HK-2 (cell line): ENCODE data around the gene KIF7.
"Not testable (repeated sequence)": the region's sequence is repeated elsewhere in the genome, so short reads cannot be mapped to it uniquely, and the experiment has no call there.

Source experiments
- DNase-seq: peaks from one replicate; pipeline ENCODE4 v3.0.0-alpha.2; 2018; ENCODE audit not compliant: unreplicated experiment

The KIF7 gene, protein sequence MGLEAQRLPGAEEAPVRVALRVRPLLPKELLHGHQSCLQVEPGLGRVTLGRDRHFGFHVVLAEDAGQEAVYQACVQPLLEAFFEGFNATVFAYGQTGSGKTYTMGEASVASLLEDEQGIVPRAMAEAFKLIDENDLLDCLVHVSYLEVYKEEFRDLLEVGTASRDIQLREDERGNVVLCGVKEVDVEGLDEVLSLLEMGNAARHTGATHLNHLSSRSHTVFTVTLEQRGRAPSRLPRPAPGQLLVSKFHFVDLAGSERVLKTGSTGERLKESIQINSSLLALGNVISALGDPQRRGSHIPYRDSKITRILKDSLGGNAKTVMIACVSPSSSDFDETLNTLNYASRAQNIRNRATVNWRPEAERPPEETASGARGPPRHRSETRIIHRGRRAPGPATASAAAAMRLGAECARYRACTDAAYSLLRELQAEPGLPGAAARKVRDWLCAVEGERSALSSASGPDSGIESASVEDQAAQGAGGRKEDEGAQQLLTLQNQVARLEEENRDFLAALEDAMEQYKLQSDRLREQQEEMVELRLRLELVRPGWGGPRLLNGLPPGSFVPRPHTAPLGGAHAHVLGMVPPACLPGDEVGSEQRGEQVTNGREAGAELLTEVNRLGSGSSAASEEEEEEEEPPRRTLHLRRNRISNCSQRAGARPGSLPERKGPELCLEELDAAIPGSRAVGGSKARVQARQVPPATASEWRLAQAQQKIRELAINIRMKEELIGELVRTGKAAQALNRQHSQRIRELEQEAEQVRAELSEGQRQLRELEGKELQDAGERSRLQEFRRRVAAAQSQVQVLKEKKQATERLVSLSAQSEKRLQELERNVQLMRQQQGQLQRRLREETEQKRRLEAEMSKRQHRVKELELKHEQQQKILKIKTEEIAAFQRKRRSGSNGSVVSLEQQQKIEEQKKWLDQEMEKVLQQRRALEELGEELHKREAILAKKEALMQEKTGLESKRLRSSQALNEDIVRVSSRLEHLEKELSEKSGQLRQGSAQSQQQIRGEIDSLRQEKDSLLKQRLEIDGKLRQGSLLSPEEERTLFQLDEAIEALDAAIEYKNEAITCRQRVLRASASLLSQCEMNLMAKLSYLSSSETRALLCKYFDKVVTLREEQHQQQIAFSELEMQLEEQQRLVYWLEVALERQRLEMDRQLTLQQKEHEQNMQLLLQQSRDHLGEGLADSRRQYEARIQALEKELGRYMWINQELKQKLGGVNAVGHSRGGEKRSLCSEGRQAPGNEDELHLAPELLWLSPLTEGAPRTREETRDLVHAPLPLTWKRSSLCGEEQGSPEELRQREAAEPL (N-terminal part only)

DNA sequence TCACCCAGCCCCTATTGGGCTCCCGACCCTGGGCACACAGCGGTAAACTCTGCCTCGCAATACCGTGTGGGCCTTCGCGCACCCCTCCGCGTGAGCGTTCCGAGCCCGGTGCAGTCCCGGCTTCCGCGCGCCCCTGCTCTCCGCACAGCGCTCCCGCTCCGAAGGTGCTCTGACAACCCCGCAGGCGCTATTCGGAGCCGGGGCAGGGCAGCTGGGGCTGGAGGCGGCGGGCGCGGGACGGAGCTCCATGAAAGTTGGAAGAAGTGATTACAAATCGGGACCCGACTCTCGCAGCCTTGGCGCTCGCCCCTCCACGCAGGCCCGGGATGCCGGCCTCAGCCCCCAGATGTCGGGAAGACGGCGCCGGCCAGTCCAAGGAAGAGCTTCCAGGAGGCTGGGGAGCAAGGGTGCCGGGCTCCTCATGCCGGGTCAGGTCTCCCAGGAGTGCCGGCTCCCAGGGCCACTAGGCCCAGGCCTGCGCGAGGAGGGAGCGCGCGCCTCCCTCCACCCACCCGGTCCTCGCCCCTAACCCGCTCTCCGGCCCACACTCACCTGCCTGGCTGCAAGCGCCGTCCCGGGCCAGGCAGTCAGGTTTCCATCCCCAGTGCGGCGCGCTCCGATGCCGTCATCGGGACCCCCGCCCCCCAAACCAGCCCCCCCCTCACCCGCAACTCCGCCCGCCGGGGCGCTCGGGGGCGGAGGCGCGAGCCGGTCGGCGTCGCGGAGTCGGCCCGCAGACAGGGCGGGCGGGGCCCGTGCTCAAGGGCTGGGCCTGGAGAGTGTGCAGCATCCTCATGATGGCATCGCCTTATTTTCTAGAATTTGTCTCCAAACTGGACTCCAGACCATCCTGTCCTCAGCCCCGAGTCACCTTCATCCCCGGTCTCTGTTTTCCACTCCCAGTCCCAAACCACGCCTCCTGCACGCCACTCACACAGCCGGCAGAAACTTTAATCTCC lies at the start of gene KIF7:
TSS of gene KIF7 (minus strand) at position 621 of the 959 bp plus-strand sequence. CDS start 2,537 bp downstream, outside the sequence.
- peak; percentile 28 for DNase-seq

DNA sequence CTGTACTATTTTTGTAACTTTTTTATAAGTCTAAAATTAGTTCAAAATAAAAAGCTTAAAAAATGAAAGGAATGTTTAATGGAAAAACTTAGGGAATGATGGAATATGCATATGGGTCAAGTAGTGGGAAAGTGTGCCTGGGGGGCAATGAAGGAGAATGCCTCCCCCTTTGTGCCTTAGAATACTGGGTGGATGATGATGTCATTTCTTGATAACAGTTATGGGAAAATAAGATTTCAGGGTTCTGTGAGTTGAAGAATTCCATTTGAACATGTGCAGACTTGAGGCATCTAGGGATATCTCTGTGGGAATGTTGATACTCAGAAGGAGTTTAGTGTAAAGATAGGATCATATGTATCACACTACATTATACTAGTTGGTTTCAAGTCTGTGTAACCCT lies 49.1 kb upstream of the KIF7 start:
- no peak for DNase-seq

DNA sequence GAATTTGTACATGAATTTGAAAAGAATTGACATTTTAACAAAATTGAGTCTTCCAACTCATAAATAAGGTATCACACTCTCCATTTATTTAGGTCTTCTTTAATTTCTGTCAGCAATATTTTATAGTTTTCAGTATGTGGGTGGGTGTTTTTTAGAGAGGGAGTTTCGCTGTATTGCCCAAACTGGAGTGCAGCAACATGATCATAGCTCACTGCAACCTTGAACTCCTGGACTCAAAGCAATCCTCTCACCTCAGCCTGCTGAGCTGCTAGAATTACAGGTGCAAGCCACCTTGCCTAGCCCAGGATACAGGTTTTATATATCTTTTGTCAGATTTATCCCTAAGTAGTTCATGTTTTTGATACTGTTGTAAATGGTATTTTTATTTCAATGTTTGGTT lies 39.9 kb upstream of the KIF7 start:
- no peak for DNase-seq

DNA sequence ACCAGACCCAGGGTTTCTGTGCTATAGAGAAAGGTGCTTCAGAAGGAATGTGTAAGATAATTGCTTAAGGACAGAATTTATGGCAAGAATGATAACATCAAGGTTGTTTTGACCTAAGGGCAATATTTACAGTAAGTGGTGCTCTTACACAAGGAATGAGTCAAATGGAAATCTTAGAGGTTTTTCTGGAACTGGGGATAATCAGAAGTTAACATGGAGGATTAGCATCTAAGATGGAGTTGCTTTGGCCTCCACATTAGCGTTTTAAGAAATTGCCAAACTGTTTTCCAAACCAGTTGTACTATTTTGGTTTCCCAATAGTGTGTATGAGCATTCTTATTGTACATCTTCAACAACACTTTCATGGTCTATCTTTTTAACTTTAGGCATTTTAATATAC lies 38.4 kb upstream of the KIF7 start:
- no peak for DNase-seq

DNA sequence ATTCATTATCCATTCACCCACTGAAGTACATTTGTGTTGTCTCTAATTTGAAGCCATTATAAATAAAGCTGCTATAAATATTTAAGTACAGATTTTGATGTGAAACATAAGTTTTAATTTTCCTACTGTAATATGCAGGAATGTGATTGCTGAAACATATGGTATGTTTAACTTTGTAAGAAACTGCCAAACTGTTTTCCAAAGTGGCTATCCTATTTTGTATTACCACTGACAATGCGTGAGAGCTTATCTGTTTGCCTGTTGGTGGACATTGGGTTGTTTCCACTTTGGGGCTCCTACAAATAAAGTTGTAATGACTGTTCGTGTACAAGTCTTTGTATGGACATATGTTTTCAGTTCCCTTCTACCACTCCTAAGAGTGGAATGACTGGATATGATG lies 37.8 kb upstream of the KIF7 start:
- no peak for DNase-seq

DNA sequence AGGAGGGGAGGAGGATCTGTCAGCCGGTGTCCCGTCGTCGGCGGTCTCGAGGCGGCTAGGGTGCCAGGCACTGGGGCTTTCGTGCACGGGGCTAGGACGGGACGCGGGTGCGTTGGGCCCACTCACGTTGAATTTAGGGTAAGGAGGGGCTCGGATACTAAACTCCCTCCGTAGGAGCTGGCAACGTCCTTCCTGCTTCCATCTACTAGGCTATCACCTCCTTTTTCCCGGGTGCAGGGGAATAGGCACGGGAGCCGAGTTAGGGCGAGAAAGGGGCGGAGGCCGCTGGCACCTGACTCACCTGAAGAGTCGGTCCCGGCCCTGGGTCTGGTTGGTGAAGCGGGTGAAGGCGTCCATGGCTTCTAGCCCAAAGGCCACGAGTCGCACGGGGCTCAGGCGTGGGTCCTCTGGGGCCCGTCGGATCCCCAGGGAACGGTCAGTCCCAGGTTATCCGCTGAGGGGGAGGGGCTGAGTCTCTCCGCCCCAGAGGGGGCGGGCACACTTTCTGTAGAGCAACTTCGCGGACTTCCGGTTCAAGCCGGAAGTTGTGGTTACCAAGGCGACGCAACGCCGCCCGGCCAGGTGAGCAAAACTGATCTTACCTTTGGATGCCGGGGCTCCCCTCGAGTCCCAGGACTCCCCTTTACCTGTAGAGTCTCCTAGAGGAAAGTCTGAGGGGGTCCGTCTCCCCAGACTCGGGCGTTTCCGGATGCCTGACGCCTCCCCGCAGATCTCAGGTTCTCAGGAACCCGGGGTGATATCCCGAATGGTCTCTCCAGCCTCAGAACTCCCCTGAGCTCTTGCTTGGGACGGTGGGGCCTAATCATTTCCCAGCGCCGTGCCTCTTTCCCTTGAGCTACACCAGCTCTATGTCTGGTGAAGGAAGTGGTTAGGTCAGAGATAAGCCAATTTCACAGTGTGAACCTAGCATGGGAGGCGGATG lies 35.3 kb upstream of the KIF7 start, which contains the start of the genes PEX11A and WDR93:
TSS of gene PEX11A (minus strand) at position 479 of the 943 bp plus-strand sequence. CDS start at position 357, 122 bp downstream.
TSS of gene WDR93 (plus strand) at position 536 of the 943 bp plus-strand sequence. CDS start 10,936 bp downstream, outside the sequence.
- peak; percentile 79 for DNase-seq

DNA sequence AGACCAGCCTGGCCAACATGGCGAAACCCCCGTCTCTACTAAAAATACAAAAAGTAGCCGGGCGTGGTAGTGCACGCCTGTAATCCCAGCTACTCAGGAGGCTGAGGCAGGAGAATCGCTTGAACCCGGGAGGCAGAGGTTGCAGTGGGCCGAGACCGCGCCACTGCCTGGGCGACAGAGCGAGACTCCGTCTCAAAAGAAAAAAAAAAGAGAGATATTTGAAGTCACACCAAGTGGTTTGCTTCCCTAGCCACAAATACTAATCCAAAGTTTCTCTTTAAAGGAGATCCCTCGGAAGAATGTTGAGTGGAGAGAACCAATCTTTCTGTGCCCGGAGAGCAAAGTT lies 34.6 kb upstream of the KIF7 start:
- not testable (repeated sequence) for DNase-seq

DNA sequence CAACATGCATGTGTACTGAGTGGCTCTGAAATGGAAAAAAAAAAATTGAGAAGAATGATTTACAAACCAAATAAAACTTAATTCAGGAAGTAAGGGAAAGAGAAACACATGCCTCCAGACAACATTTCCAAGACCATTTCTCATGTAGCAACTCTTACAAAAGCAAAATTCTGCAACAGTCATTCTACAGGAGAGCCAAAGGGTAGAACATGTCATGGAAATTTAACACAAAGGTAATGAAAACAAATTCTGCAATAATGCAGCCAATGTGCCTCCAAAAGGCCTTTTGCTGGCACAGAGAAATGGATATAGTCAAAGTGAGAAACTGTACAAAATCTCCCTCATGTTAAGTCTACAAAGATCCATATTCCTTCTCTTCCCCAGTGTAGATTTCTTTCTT lies 31.3 kb upstream of the KIF7 start:
- DNase-seq, result no peak

DNA sequence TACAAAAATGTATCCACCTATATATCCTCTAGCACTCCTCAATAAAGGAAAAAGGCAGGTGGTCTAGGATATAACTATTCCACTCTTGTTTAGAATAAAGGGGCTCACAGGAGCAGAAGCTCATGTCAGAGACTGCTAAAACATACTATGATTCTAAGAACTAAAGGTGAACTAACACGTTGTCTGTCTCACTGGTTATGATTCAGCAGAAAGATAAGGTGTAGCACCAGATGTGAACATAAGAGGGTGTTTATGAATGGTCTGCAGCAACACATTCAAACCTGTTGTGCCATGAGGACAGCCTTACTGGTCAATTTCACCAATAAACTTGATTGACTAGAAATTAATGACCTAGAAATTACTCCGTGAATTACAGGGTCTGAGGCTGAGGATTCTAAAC lies 30.7 kb upstream of the KIF7 start:
- no peak for DNase-seq

DNA sequence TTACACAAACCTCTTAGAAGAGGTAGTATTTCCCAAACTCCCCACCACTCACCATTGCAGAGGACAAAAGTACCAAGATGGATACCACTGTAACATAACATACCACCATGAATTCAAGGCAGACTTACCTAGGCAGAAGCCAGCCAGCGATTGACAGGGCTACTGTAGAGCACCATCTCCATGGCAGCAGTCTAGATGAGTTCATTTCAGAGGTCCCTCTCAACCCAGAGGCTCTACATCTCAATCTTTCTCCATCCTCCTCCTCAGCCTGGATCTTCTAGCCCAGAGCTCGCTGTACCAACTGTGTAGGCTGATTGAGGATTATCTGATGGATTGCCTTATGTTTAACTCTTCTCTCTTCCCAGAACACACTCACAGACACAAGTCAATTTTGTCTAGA lies 25.9 kb upstream of the KIF7 start:
- no peak for DNase-seq

DNA sequence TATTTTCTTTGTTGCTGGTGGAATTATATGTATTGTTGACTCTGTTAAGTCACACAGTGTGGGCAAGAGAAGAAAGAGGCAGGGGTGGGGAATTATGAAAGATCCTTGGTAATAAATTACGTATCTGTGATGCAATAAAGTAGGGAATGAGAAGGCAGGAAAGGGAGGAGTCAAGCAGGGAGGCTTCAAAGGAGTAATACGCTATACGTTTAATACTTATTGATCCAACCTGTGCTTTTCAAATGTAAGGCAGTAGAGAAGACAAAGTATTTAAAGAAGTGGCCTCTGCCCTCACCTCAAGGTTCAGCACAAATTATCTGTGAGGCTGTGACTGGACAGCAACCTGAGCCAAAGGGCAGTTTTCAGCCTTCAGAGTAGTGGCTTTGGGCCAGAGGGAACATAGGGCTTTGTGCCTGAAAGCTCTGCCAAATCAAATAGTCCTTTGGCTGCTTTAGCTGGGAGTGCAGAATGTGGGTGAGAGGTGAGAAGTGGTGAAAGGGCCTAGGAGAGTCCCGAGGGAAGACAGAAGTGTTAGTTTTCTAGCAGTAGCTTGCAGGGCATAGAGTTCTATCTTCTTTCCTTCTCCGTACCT lies 25.1 kb upstream of the KIF7 start:
- no peak for DNase-seq

DNA sequence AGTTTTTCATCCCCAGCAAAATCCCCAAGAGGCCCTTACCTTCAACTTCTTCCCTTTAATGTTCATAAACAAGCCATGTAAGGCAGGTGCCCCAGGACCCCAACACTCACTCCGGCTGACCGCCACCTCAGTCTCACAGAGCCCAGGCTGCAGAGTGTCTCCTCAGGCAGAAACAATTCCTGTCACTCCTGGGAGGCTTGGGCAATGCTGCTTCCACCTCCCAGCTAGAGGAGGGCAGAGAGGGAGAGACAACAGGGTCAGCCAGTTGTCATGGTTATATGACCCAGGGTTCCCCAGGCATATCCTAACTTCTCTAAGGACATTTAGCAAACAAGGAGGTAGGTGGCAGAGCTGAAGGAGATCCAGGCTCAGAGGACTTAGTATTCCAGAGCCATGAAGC lies 23.9 kb upstream of the KIF7 start, which contains the start of gene PLIN1:
TSS of gene PLIN1 (minus strand) at position 156 of the 400 bp plus-strand sequence. CDS start 1,878 bp downstream, outside the sequence.
- no peak for DNase-seq

DNA sequence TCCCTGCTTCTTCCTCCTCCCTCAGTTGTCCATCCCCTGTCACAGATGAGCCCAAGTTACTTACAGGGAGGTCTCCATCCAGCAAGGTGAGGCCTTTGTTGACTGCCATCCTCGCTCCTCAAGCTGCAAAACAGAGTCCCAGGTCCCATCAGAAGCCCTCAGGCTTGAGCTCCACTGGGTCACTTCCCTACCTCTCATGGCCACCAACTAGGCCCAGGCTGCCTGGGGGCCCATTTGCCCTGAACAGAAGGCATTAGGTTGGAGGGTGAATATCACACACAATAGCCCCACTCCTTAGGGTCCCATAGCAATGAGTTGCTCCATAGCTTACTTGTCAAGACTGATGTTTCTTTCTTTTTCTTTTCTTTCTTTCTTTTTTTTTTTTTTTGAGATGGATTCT lies 22.1 kb upstream of the KIF7 start:
- DNase-seq, result no peak

DNA sequence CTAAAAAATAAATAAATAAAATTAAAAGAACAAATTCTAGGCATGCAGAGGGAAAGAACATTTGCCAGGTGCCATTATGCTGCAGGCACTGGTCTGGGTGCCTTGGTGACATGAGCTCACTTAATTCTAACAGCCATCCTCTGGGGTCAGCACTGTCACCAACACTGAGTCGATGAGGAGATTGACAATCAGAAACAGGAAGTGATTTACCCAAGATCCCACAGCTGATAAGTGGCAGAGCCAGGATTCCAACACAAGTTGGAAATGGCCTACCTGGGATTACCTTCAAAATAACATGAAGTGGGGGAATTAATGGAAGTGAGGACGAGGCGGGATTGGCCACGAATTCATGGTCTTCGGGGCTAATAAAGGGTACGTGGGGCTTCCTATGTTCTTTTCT lies 20.3 kb upstream of the KIF7 start:
- DNase-seq, result no peak

DNA sequence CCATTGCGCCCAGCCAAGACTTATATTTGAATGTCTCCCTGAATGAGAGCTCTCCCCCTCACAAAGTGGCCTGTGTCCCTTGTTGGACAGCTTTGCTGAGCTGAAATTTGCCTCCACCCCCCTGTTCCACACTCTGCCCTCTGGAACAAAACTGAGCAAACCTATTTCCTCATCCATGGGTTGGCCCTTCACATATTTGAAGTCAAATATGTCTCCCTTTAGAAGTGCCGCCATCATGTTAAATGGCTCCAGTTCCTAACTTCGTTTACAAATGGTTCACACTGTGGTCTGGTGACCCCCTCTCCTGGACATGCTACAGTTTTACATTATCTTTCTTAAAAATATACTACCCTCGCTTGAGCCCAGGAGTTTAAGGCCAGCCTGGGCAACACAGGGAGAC lies 19.3 kb upstream of the KIF7 start:
- DNase-seq, result no peak

DNA sequence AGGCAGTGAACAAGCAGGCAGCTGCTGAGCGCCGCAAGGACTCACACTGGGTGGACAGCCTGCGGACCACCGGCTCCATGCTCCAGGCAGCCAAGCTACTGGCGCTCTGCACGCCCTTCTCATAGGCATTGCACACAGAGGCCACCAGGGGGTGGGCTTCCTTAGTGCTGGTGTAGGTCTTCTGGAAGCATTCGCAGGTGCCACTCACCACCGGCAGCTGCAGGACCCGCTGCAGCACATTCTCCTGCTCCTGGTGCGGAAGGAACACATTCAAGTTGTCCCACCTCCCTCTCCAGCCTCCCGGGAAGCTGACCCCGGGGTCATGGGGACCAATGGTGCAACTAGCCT lies 17.9 kb upstream of the KIF7 start:
- DNase-seq, result no peak

DNA sequence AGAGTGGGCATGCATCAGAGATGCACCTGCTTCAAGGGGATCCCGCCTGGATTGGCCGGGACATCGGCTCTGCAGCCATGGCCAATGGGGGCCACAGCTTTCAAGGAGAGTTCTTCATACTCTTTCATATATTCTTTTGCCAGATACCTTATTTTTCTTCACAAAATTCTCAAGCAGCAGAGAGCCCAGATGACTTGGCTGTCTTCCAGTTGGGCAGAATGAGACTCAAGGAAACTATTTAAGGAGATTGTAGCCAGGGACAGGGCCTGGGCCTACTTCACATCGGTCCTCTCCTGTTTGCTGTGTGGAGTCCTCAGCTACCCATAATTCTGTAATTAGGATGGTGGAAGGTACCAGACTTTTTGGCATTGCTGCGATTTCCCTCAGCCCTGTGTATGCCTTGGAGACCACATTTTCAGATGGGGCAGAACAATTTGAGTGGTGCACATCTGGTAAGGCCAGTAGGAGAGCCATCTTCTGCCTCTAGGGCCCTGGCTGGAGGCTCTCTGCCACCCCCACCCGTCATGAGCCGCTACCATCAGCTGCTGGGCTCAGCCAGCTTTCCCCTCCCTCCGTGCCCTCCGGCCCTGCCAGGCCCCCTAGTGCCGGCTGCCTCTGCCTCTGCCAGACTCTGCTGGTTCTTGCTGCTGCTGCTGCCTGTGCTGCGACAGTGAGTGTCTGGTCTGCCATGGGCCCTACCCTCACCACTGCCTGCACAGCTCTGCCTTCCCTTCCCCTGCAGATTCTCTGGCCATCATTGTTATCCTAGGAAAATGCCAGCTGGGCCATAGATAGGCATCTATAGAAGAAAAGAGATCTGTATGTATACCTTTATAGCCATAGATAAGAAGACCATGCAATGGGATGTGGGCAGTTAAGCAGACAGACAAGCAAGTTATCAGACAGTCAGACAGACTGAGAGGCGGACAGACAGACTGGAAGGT lies 17.2 kb upstream of the KIF7 start:
- DNase-seq, result no peak

DNA sequence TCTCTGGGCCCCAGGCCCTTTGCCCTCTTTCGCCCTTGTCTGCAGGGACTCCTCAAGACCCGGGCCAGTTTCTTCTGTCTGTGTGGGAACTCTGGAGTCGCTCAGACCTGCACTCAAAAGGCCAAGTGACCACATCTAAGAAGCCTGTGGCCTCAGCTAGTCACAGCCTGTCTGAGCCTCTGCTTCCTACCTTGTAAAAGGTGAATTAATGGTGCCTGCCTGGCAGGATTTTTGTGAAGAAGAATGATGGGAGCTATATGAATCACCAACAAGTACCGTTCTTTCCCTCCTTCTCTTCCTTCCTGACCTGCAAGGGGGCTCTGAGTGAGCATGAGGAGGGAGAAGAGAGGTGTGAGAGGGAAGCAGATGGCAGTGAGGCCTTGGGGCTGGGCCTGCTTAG lies 16.4 kb upstream of the KIF7 start:
- no peak for DNase-seq
